KOPT-K1 (cell line): ENCODE measurements around the gene MYO1H.

Source experiments
- H3K27ac ChIP-seq: fragments of 200-600 bp; sonication (generic); 2 replicates; pipeline ENCODE4 v1.5.1; 2016; ENCODE audit warnings: antibody characterized with exemption, mild to moderate bottlenecking, low read depth, low read length; ENCODE audit not compliant: poor library complexity, severe bottlenecking
- H3K36me3 ChIP-seq: fragments of 200-600 bp; sonication (generic); 2 replicates; pipeline ENCODE4 v1.5.1; 2017; ENCODE audit warnings: antibody characterized with exemption, mild to moderate bottlenecking, low read length, moderate library complexity; ENCODE audit not compliant: insufficient read depth
- H3K9me3 ChIP-seq: fragments of 200-600 bp; sonication (generic); 2 replicates; pipeline ENCODE4 v1.5.1; 2017; ENCODE audit warnings: antibody characterized with exemption, low read length, mild to moderate bottlenecking; ENCODE audit not compliant: insufficient read depth, poor library complexity, severe bottlenecking

The MYO1H gene

DNA sequence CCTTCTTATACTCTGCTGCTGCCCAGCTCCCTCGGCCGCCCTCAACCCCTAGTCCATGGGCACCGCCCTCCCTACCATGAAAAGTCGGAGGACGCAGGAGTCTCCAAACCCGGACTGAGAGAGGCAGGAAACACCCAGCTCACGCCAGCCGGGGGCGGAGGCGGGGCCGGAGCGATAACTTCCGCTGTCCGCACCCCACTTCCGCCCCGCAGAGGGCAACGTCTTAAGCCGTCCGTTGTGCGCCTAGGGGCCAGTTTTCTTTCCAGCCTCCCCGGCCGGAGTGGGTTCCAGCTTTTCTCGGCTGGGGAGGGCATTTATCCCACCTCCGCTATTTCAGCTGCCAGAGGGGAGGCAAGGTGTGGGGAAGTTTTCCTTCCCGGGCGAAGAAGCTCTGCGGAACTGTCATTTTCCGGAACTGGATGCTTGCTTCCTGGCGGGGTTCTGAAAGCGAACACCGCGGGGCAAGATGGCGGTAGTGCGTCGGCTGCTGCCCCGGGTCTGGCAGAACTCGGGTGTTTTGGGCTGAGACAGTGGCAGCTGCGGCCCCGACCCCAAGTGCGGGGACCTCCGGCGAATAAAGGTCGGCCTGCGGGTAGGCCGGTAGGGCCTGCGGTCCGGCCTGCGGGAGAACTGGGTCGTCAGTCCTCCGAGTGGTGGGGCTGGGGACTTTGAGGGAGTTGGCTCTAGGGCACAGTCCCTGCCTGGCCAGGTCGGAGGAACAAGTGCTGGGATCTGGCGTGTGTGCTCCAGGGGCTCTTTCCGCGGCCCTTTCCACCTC lies 129.7 kb downstream of the MYO1H start, which contains the start of the genes KCTD10 and UBE3B:
KCTD10 (minus strand) TSS at position 116 of the 778 bp plus-strand sequence; CDS start at position 78, 38 bp downstream.
UBE3B (plus strand) TSS at position 450 of the 778 bp plus-strand sequence. CDS start 5,918 bp downstream, outside the sequence.
- Histone ChIP-seq H3K27ac (peak within 1 kb of the TSS; percentile 92), H3K36me3 (no peaks in the 10 kb centered on the region), H3K9me3 (no peaks in the 10 kb centered on the region)

DNA sequence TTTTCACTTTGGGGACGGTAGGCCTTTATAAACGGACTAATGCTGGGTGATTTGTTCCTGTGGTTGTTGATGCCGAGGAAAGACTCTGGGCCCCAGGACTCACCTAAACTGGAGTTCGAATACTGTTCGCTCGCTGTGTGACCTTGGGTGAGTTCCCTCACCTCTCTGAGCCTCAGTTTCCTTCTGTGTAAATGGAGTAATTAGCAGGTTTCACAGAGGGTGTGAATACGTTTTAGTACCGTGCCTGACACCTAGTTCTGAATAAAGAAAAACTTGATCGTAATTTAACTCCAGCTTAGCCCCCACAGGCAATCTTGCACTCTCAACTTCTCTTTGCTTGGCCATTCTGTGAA lies 130.2 kb downstream of the MYO1H start:
- no peaks in the 10 kb centered on the region for H3K36me3 ChIP-seq
- peak overlapping the region; percentile 92 for H3K27ac ChIP-seq
- no peaks in the 10 kb centered on the region for H3K9me3 ChIP-seq

DNA sequence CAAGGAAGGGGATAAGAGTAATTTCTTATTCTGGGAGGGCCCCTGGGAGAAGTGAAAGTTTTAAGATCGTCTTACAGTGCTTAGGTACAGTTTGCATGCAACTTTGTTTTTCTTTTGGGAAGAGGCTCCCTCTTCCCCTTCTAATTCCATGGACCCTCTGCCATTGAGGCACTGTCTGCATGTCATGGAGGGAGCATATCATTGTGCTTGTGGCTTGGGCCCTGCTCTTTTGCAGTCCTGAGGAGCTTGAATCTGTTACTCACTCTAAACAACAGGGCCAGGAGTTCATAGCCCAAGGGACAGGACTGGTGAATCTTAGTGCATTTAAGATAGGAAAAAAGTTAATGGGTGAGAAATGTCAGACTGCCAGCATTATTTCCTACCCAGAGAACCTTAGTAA lies 132.1 kb downstream of the MYO1H start:
- Histone ChIP-seq H3K9me3 (no peaks in the 10 kb centered on the region), H3K36me3 (peaks cover 17% of the 10 kb centered on the region), H3K27ac (no peak overlapping the region)

DNA sequence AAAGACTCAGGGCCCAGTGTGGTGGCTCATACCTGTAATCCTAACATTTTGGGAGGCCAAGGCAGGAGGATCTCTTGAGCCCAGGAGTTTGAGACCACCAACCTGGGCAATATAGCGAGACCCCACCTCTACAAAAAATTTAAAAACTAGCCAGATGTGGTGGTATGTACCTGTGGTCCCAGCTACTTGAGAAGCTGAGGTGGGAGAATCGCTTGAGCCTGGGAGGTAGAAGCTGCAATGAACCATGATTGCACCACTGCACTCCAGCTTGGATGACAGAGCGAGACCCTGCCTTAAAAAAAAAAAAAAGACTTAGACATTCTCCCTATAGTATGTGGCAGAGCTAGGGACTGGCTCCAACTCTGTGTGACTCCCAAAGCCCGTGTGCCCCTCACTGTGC lies 132.7 kb downstream of the MYO1H start:
- Histone ChIP-seq H3K9me3 (no peaks in the 10 kb centered on the region), H3K36me3 (peaks cover 23% of the 10 kb centered on the region), H3K27ac (no peak overlapping the region)

DNA sequence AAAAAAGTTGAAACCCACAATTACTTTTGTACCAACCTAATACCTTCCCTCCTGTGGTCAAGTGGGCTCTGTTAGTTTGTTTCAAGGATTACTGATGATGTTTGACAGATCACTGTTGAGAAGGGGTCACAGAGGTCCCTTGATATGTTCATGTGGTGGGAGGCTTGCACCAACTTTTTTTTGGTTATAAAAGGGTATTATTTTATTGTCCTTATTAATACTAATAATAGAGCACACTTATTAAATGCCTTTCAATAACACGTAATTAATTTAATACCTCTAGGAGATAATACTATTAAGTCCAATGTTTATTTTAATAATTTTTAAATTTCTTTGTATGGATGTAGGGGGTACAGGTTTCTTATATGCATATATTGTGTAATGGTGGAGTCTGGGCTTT lies 134.2 kb downstream of the MYO1H start:
- H3K36me3 ChIP-seq: peaks cover 38% of the 10 kb centered on the region
- no peaks in the 10 kb centered on the region for H3K9me3 ChIP-seq
- no peak overlapping the region for H3K27ac ChIP-seq

DNA sequence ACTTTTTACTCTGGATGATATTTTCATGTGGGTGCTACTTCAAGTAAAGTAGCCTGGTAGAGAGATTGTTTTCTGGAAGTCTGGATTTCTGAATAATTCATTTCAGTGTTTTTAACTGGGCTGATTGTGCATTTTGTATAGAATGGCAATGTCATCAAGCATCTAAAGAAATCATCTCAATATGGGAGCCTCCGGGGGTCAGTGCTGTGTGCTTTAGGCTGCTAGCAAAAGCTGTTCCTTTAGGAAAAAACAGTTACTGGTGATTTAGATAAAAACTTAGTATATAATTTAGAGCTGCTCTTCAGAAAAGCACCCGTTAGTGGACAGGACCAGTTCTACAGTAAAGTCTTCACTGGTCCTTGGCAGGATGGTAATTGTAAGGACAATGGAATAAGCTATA lies 134.8 kb downstream of the MYO1H start:
- Histone ChIP-seq H3K9me3 (no peaks in the 10 kb centered on the region), H3K27ac (no peak overlapping the region), H3K36me3 (peaks cover 44% of the 10 kb centered on the region)

DNA sequence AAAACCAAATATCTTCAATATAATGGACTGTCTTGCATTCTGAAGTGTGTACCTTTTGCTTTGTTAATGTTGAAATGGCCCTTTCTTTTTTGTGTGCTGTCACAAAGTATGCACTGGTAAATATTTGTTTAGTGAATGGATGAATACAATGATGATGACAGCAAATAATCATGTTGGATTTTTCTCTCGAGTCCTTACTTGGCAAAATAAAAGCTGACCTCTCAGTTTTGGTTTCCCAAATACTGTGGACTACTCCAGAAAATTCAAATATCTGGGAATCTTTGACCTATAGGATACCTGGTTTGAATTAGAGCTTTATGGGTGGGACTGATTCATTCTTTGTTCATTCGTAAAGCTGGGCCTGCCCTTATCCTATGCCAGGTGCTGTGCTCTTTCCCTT lies 135.2 kb downstream of the MYO1H start:
- Histone ChIP-seq H3K27ac (no peak overlapping the region), H3K36me3 (peaks cover 48% of the 10 kb centered on the region), H3K9me3 (no peaks in the 10 kb centered on the region)

DNA sequence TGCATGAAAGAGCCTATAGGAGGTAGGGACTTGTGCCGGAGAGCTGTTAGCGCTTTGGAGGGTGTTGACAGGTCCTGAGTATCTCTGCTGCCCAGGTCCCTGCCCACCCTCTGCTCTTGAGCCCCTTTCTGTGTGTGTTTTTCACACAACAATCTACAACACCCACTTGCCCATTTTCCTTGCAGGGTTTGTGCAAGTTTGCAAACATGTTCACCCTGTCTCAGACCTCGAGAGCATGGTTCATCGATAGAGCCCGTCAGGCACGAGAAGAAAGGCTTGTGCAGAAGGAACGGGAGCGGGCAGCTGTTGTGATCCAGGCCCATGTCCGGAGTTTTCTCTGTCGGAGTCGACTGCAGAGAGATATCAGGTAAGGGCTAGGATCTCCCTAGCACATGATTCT lies 135.6 kb downstream of the MYO1H start:
- Histone ChIP-seq H3K9me3 (no peaks in the 10 kb centered on the region), H3K27ac (no peak overlapping the region), H3K36me3 (peaks cover 53% of the 10 kb centered on the region)

DNA sequence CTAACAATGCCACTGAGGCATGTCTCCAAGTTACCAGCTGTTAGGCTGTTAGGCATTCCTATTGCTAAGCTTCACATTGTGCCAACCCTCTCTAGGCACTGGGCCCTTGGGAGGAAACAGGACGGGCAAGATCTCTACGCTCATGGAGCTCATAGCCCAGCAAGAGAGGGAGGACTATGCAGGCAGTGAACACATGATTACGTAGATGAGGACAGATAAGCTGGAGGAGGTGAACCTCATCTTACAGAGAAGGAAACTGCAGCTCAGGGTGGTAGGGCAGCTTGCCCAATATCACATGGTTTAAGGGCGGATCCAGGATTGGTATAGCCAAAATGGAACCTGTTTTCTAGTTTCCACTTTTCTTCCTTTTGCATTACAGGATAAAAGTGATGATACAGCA lies 137.5 kb downstream of the MYO1H start:
- Histone ChIP-seq H3K27ac (no peak overlapping the region), H3K9me3 (no peaks in the 10 kb centered on the region), H3K36me3 (peaks cover 72% of the 10 kb centered on the region)

DNA sequence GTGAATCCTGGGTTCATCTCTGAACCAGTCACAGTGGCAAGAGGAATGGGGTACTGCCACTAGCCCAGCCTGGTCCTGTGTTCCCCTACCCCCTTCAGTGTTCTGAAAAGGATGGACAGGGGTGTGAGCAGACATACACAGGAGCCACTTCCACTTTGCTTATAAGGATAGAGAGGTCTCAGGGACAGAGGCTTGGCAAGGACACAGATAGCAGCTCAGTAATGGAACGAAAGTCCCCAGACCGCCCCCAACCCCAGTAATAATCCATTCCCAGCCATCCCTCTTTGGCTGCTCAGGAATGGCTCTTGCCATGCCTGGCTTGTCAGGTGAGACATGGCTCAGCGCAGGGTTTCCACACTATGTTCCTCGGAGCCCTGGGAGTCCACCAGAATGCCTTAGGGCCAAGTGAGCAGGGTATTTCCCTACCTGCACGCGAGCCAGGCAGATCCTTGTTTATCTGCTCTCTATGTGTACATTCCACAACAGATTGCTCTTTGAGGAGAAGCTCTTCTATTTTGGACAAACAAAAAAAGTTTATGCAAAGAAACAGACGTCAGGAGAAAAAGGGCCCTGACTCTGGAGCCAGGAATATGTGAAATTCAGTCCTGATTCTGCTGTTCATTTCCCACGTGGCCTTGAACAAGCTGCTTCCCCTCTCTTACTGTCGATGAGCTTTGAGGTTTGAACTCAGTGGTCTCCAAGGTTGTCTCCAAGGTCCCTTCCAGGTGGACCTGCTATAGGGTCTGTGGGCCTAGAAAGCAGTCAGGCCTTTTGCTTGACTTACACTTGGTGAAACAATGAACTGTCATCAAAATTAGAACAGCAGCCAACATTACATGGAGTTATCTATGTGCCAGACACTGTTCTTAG lies 139.7 kb downstream of the MYO1H start:
- no peak overlapping the region for H3K27ac ChIP-seq
- no peaks in the 10 kb centered on the region for H3K9me3 ChIP-seq
- peaks cover 94% of the 10 kb centered on the region for H3K36me3 ChIP-seq

DNA sequence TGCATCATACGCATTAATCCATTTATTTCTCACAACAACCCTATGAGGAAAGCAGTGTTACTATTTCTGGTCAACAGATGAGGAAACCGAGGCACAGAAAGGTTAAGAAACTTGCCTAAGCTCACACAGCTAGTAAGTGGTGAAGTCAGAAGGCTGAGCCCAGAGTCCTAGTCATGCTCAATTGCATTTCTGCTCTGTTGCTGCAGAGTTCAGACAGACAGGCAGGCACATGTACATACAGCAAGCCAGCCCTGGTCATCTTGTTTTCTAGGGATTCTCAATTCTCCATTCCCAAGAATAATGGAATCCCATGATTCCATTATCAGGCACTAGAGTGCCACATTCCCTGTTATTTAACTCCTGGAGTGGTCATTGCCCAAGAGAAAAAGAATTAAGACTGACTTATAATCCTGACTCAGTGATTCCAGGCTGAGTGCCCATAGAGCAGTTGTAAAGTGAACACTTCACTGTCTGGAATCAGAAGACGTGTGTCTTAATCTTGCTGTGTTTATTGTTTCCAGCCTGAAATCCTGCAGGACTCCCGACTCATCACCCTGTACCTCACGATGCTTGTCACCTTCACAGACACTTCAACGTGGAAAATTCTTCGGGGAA lies 140.5 kb downstream of the MYO1H start:
- Histone ChIP-seq H3K27ac (no peak overlapping the region), H3K36me3 (peaks cover 98% of the 10 kb centered on the region), H3K9me3 (no peaks in the 10 kb centered on the region)

DNA sequence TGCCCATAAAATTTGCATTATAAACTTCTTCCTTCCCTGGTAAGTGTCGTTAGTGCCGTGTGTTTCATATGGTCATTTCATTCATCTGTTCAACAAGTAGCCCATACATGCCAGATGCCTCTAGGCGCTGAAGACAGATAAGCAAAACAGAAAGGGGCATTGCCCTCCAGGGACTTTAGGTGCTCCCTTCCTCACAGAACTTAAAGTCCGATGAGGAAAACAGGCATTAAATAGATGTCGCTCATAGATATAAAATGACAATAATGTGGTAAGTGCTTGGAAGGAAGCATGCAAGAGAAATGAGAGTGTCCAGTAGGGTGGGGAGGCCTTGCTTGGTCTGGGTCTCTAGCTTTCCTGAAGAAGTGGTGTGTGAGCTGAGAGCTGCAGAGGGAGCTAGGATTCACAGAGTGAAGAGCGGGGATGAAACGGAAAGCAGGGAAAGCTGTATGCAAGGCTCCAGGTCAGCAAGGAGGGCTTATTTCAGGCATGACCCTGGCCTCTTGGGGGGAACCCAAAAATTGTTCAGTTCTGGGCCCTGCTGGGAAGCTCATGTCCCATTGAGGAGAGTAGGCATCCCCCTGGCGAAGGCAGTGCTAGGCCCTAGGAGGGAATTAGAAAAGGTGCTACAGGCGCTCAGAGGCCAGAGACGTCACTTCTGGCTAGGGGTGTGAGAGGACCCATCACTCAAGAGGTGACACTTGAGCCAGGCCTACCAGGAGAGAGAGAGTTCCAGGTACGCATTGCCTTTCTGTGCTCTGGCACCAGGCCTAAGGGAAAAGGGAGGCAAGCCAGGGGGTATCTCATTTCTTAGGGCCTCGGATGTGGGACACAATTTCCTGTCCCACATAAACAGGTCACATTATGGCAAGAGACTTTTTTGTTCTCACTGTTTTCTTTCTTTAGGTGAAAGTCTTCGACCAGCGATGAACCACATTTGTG lies 141.6 kb downstream of the MYO1H start:
- H3K36me3 ChIP-seq: peaks cover 93% of the 10 kb centered on the region
- H3K27ac ChIP-seq: no peak overlapping the region
- H3K9me3 ChIP-seq: no peaks in the 10 kb centered on the region

DNA sequence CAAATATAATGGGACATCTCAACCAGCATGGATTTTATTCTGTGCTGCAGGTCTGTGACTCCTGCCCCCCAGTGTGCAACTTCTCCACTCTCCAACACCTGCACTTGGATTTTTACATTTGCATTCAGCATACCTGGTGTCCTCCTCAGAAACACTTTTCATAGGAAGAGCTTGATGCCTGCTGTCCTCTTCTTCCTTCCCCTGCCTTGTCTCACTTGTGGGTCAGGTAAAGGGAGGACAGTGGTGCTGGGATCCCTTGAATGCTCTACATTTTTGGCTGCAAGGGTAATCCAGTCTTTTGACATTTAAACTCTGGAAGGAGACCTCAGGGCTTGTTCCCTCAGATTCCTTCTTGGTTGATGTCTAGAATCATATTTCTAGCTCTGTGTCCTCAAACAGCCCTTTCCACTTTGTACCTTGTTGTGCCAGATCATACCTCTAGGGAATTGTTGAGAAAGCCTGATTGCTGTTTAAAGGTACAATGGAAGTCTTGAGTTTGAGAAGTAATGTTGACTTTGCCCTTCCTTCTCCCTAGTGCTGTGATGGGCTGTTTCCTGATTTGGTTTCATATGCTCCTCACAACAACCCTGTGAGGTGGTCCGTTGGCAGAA lies 142.4 kb downstream of the MYO1H start:
- H3K36me3 ChIP-seq: peaks cover 91% of the 10 kb centered on the region

DNA sequence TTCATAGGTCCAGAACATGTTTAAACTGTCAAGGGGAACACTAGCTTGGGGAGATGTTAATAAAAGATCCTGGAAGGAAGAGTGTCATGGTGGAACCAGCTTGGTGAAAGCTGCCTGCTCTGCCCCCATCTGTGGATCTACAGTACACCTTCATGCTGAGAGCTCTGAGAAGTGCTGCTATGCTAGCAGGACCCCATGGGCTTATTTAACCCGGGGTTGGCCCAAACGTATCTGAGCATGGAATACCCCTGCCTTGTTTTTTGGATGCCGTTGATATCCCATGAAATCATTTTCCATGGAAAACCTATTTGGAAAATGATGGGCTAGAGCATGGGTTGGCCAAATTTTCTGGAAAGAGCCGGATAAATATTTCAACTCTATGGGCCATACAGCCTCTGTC lies 144.0 kb downstream of the MYO1H start:
- H3K9me3 ChIP-seq: no peaks in the 10 kb centered on the region
- H3K27ac ChIP-seq: no peak overlapping the region
- H3K36me3 ChIP-seq: peaks cover 83% of the 10 kb centered on the region

More for the DNA sequence above, 142.4 kb downstream of the MYO1H start:
- Histone ChIP-seq H3K9me3 (no peaks in the 10 kb centered on the region), H3K27ac (no peak overlapping the region)
